ENCODE data around the gene EPM2AIP1.
A peak's percentile ranks its signal among the peaks of the same experiment; 100 is the strongest.
"Not testable (repeated sequence)": the region's sequence is repeated elsewhere in the genome, so short reads cannot be mapped to it uniquely, and the experiment has no call there.

The EPM2AIP1 gene

GRCh38 chr3:36992806-36993325 lies at the start of gene EPM2AIP1:
Gene EPM2AIP1 (minus strand): TSS chr3:36993131. CDS start chr3:36993077, 54 bp downstream.
- no peak for DNase-seq

DNA sequence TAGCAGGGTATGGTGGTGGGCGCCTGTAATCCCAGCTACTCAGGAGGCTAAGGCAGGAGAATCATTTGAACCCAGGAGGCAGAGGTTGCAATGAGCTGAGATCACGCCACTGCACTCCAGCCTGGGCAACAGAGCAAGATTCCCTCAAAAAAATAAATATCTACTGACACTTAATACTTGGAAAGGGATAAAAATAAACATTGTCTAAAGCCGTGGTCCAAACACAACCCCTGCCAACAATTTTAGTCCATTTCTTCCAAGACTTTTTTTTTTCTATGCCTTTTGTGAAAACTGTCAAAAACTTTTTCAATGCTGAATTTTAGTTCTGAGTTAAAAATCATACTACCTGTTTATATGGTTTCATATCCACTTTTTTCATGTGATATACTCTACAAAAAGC lies 49.8 kb upstream of the EPM2AIP1 start:
- not testable (repeated sequence) for DNase-seq

- DNase-seq, result no peak
Measured at GRCh38 chr3:37041546-37042195, 48.7 kb upstream of the EPM2AIP1 start.

GRCh38 chr3:37040231-37040630 lies 47.3 kb upstream of the EPM2AIP1 start:
- no peak for DNase-seq

DNA sequence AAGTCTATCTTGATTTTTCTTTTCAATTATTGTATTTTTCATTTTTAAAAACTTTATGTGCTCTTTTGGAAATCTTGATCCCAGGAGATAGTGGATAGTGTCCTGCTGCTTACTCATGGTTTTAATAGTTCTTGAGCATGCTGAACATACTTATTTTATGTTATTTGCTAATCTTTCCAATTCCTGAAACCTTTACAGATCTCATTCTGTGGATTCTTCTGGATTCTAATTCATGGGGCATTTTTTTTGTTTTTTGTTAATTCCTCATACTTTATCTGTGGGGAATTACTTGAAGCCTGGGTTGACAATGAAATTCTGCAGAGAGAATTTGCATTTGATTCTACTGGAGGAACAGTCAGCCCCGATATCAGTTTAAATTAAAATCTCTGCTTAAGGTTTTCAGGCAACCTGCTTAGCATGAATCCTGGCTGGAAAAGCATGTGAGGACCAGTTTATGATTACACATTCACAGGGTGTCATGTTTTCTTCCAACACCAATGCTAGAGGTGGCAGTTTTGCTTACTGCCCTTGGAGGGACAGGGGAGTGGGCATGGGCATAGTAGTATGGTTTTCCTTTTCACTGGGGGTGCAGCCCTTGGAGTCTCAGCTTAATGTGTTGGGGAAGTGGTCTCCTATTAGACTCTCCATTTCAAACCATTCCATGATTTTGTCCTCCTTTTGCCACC lies 46.4 kb upstream of the EPM2AIP1 start:
- no peak for DNase-seq

DNA sequence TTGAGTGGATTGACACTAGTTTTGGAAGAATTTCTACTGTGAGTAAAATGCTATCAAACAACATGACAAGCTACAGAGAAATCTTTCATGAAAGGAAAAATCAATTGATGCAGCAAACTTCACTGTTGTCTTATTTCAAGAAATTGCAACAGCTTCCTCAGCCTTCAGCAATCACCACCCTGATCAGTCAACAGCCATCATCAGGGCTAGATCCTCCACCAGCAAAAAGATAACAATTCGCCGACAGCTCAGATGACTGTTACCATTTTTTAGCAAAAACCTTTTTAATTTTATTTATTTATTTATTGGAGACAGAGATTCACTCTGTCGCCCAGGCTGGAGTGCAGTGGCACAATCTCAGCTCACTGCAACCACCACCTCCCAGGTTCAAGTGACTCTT lies 44.4 kb upstream of the EPM2AIP1 start:
- DNase-seq, result no peak

DNA sequence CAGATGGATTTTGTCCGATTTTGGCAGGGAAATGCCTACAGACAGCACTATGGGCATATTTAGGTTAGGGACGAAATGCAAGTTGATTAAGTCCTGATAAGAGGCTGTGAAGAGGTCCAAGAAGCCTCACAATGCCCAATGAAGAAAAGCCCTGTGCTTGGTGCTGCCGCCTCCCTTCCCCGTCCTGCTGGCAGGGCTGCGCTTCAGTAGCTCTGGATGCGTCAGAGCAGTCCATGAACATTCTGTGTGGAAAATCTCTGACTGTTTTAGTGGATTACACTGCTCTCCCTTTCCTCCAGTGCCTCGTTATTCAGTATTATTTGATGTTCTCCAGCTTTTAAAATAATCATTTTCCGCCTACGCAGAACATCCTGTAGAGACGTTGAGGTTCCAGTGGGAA lies 40.0 kb upstream of the EPM2AIP1 start:
- no peak for DNase-seq

GRCh38 chr3:37031096-37031682 lies 38.3 kb upstream of the EPM2AIP1 start:
- DNase-seq, result no peak

- DNase-seq, result no peak
Measured at GRCh38 chr3:37030588-37030987, 37.7 kb upstream of the EPM2AIP1 start.

DNA sequence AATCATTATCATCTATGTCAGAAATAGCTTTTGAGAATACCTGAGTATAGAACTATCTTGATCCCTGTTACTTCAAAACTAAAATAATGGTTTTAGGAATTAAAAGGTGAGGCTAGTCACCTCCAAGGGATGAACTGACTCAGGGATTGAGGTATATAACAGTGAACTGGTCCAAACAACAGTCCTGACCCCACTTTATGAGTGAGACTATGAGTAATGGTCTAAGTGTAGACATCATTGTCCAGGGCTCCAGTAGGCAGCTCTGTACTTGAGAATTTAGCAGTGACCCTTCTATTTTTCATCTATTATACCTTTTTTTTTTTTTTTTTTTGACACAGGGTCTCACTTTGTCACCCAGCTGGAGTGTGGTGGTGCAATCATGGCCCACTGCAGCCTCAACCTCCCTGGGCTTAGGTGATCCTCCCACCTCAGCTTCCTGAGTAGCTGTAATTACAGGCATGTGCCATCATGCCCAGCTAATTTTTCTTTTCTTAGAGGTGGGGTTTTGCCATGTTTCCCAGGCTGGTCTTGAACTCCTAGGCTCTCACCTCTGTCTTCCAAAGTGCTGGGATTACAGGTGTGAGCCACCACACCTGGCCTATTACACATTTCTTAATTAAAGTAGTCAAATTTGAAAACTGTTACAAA lies 36.7 kb upstream of the EPM2AIP1 start:
- no peak for DNase-seq

GRCh38 chr3:37029111-37029510 lies 36.2 kb upstream of the EPM2AIP1 start:
- DNase-seq, result no peak

GRCh38 chr3:37028329-37028728 lies 35.4 kb upstream of the EPM2AIP1 start:
- no peak for DNase-seq

- no peak for DNase-seq
Measured at GRCh38 chr3:37026851-37027250, 33.9 kb upstream of the EPM2AIP1 start.

GRCh38 chr3:37025561-37026335 lies 32.8 kb upstream of the EPM2AIP1 start:
- no peak for DNase-seq

- DNase-seq, result no peak
Measured at GRCh38 chr3:37024820-37025405, 32.0 kb upstream of the EPM2AIP1 start.

DNA sequence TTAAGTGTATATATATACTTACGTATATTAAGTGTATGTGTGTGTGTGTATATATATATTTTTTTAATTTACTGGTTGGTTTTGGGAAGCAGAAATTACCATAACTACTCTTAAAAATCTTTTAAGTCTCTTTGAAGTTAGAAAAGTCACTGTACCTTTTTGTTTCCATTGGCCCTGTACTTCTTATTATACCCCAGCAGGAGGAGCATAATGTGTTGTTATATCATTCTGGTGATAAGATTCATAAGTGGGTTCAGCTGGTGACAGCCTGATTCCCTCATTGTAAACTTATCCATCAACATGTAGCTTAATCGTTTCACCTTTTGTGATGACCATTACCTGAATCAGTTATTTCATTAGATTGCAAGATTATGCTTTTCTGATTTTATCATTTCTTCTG lies 31.2 kb upstream of the EPM2AIP1 start:
- no peak for DNase-seq

GRCh38 chr3:37017683-37018082 lies 24.8 kb upstream of the EPM2AIP1 start:
- DNase-seq, result no peak

DNA sequence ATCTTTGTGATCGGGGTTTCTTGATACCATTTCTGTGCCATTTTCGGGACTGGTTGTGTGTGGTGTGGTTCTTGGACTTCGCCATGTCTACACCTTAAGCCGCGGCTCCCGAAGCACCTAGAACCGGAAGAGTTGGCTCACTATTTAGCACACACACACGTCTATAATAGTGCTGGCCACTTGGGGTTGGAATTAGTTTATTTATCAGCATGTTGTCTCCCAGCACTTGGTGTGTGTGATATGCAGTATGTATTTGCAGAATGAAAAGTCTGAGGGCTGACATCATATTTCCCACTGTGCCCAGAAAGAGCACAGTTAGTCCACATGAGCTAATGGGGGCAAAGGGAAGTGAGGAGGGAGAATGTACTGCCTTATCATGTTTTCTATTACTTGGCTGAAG lies 24.0 kb upstream of the EPM2AIP1 start:
- DNase-seq, result no peak

- DNase-seq, result no peak
Measured at GRCh38 chr3:37015642-37016041, 22.7 kb upstream of the EPM2AIP1 start.

DNA sequence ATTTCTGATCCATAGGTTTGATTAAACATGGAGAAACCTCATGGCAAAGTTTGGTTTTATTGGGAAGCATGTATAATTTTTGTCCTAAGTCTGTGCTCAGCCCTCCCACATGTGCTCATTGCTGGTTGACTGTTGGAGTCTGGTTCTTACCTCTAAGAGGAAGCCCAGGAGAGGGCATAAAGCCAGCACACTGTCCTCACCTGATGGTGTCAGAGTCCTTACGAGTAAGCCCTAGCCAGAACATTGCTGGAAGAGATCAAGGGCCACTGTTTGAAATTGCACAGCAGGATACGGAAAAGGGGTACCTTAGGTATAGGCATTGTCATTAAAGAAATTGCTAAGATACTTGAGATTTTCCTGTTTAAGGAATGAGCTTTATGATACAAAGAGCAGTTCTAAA lies 21.7 kb upstream of the EPM2AIP1 start:
- DNase-seq, result no peak

- DNase-seq, result peak; percentile 98
Measured at GRCh38 chr3:36993326-36994283, 674 bp upstream of the EPM2AIP1 start, which contains the start of gene MLH1. Gene MLH1 (plus strand): TSS chr3:36993518. CDS start chr3:36993548, 30 bp downstream.
